Adrenal gland (tissue), 5 donors: ENCODE results near the gene MIEF1.

ENCODE experiments used
- CTCF ChIP-seq, 6 experiments: fragments of 450-650 bp in 4 of 6; fragments of 200-600 bp in 2 of 6; sonication (generic) in 1 of 6; IDR thresholded peaks; 1 replicate in 5 of 6; 2 replicates in 1 of 6; pipeline versions ENCODE4 v1.5.1 to v1.8.0; 2016 to 2021; ENCODE audit warnings: antibody characterized with exemption in 6 of 6, mild to moderate bottlenecking in 2 of 6, moderate library complexity in 1 of 6
- POLR2A ChIP-seq, 2 donors: fragments of 450-650 bp; IDR thresholded peaks; one replicate each; pipeline ENCODE4 v1.6.1; 2017; ENCODE audit warnings: antibody characterized with exemption in 2 of 2, mild to moderate bottlenecking in 2 of 2, moderate library complexity in 1 of 2
- donor health status: DM: no; HTN: no; CAD: no.

GRCh38 chr22:39518996-39519680 lies 17.0 kb downstream of the MIEF1 start:
- TF ChIP-seq CTCF (IDR thresholded peaks at IDR 0.05): no peak
- TF ChIP-seq POLR2A (IDR thresholded peaks at IDR 0.05): no peak
